ENCODE data around the gene DCTD.

GRCh38 chr4:182871616-182872015 lies 45.6 kb downstream of the DCTD start:
- TF ChIP-seq POLR2A (IDR thresholded peaks at IDR 0.05; ENCODE audit: low read depth, low read length) (no peak), POLR2AphosphoS5 (IDR thresholded peaks at IDR 0.05; ENCODE audit: low read depth, low read length) (no peak)

Measured in GM12891 (cell line).